GM12878 (cell line): Measurements from ENCODE around the gene ZBTB32. TPM values are rescaled to one million over a fixed set of nuclear protein-coding genes. Genes with fewer than 3 reads are reported as not detected.

ENCODE experiments used
- BRCA1 ChIP-seq: IDR thresholded peaks from 2 replicates; pipeline ENCODE4 v1.6.1; 2011; ENCODE audit warnings: low read depth, low read length, improper control_type of control experiment
- CBFB ChIP-seq: IDR thresholded peaks from 2 replicates; pipeline ENCODE4 v1.6.1; 2016; ENCODE audit warnings: antibody characterized with exemption, low read depth
- CHD2 ChIP-seq: IDR thresholded peaks from 2 replicates; pipeline ENCODE4 v1.6.1; 2011; ENCODE audit warnings: low read depth, low read length, improper control_type of control experiment, borderline replicate concordance
- DPF2 ChIP-seq: fragments of 450-650 bp; IDR thresholded peaks from 2 replicates; pipeline ENCODE4 v1.6.1; 2017; ENCODE audit warnings: mild to moderate bottlenecking
- EGR1 ChIP-seq, 2 experiments: IDR thresholded peaks; 1 replicate in 1 of 2; 2 replicates in 1 of 2; pipeline ENCODE4 v1.6.1; 2011 to 2012; ENCODE audit warnings: low read depth in 2 of 2, low read length in 2 of 2, borderline replicate concordance in 1 of 2, mild to moderate bottlenecking in 1 of 2, moderate library complexity in 1 of 2
- KAT2A ChIP-seq: conservative IDR thresholded peaks from 2 replicates; pipeline ENCODE4 v1.6.1; 2011; ENCODE audit warnings: low read depth, low read length; ENCODE audit not compliant: control insufficient read depth
- PAX5 ChIP-seq: IDR thresholded peaks from 2 replicates; pipeline ENCODE4 v1.6.1; 2011; ENCODE audit warnings: low read depth, low read length, borderline replicate concordance
- PAX8 ChIP-seq: fragments of 450-650 bp; IDR thresholded peaks from 2 replicates; pipeline ENCODE4 v1.6.1; 2017; ENCODE audit warnings: mild to moderate bottlenecking, moderate library complexity
- PML ChIP-seq: IDR thresholded peaks from 2 replicates; pipeline ENCODE4 v1.6.1; 2012; ENCODE audit warnings: low read length, inconsistent platforms
- POLR2AphosphoS5 ChIP-seq: IDR thresholded peaks from 2 replicates; pipeline ENCODE4 v1.6.1; 2011; ENCODE audit warnings: mild to moderate bottlenecking, low read length, inconsistent platforms
- RAD21 ChIP-seq: IDR thresholded peaks from 2 replicates; pipeline ENCODE4 v1.6.1; 2011; ENCODE audit warnings: mild to moderate bottlenecking, low read depth, low read length, moderate library complexity; ENCODE audit not compliant: insufficient read depth
- RAD51 ChIP-seq: fragments of 450-650 bp; IDR thresholded peaks from 2 replicates; pipeline ENCODE4 v1.6.1; 2016; ENCODE audit warnings: moderate library complexity, mild to moderate bottlenecking, inconsistent platforms
- SREBF1 ChIP-seq: IDR thresholded peaks from 2 replicates; pipeline ENCODE4 v1.6.1; 2012; ENCODE audit warnings: mild to moderate bottlenecking, low read length
- SUPT20H ChIP-seq: IDR thresholded peaks from 2 replicates; pipeline ENCODE4 v1.6.1; 2011; ENCODE audit warnings: low read depth, mild to moderate bottlenecking, low read length, moderate library complexity, borderline replicate concordance; ENCODE audit not compliant: control insufficient read depth
- YBX1 ChIP-seq: fragments of 450-650 bp; IDR thresholded peaks from 2 replicates; pipeline ENCODE4 v1.6.1; 2016; ENCODE audit warnings: antibody characterized with exemption
- ZZZ3 ChIP-seq: IDR thresholded peaks from 2 replicates; pipeline ENCODE4 v1.6.1; 2011; ENCODE audit warnings: low read depth; ENCODE audit not compliant: control insufficient read depth, insufficient read length
- polyA plus RNA-seq, 11 experiments: library from polyadenylated mRNA; depleted of rRNA in 4 of 11; unstranded in 6 of 11; stranded (reverse) in 5 of 11; fragments of >200 nt; fragmentation: Nextera tagmentation in 4 of 11; fragmentation: Illumina TruSeq in 1 of 11; extraction: Ambion mirVana in 4 of 11; extraction: Trizol in 1 of 11; gene quantifications; 1 replicate in 1 of 11; 2 replicates in 10 of 11; pipeline versions ENCODE4 v1.2.1 to v1.2.3, GENCODE V29; 2011 to 2016; ENCODE audit warnings: inconsistent platforms in 2 of 11, missing spikeins in 2 of 11, low read depth in 1 of 11
- total RNA-seq, 4 experiments: library from RNA; depleted of rRNA in 3 of 4; stranded (reverse); fragments of >200 nt in 3 of 4; fragmentation: Illumina TruSeq in 1 of 4; extraction: Trizol in 1 of 4; gene quantifications; 2 replicates each; pipeline versions ENCODE4 v1.2.1 to v1.2.3, GENCODE V29; 2013 to 2021
- TF ChIP-seq, protein P1 (sequence below): fragments of 450-650 bp; IDR thresholded peaks from 2 replicates; pipeline ENCODE4 v1.6.1; 2016; ENCODE audit warnings: mild to moderate bottlenecking
- TF ChIP-seq, protein P2 (sequence below): fragments of 450-650 bp; IDR thresholded peaks from 2 replicates; pipeline ENCODE4 v1.6.1; 2016; ENCODE audit warnings: mild to moderate bottlenecking
- TF ChIP-seq, protein P3 (sequence below): IDR thresholded peaks from 2 replicates; pipeline ENCODE4 v1.6.1; 2012; ENCODE audit warnings: improper control_type of control experiment, low read depth, low read length; ENCODE audit not compliant: insufficient replicate concordance
- TF ChIP-seq, protein P4 (sequence below): IDR thresholded peaks from 2 replicates; pipeline ENCODE4 v1.6.1; 2012; ENCODE audit warnings: low read depth, low read length, improper control_type of control experiment

ZBTB32 gene
- total and polyA plus RNA-seq, 10 of the 15 experiments (the other 5 are each of a cell fraction or from before 2014, with no cell fraction given): 1.0 to 46.7 (median 16.0) TPM

DNA sequence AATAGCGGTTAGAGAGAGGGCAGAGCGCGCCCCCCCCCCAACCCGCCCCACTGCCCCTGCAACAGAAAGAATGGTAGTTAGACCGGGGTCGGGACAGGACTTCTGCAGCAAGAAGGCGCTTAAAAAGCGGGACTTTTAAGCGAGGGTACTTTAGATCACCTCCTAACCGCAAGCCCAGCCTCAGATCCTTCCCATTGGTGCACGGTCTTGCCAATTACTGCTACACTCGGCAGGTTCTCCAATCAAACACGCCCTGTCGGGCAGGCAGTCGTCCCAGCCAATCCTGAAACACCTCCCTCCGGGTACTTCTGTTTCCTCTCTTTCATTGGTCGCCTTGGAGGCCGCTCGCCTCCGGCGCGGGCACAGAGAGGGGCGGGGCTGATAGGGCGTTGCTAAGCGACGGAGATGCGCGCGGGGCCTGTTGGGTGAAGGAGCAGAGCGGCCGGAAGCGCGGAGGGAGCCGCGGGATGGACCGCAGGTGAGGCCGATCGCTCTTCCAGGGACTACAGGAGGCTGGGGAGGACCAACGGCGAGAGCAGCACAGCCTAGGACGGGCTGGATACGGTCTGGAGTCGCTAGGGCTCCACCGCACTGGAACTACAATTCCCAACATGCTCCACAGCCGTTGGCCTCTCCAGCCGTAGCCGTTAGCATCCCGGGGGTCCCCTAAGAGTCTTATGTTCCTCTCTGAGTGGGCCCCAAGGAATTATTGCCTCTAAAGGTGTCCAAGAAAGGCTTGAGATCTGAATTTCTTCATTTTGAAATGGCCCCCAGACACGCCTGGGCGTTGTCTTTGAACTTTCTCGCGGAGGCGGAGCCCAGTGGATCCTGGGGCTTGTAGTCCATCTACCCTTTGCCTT lies 53.6 kb downstream of the ZBTB32 start, which contains the start of gene PROSER3 (continued):
- TF ChIP-seq SUPT20H (no peak), PML (peak; percentile 31; the same call in 1 of the 2 replicates), YBX1 (no peak), SREBF1 (peak; percentile 74), PAX8 (no peak), CBFB (peak; percentile 94), CHD2 (peak; percentile 98), POLR2AphosphoS5 (peak; percentile 88), EGR1 (IDR thresholded peaks at IDR 0.05; ENCODE audit: borderline replicate concordance in 1 of 2, low read depth in 2 of 2, low read length in 2 of 2) (peak in 1 of 2 experiments; percentile 87; a peak in 1 of 3 replicates), DPF2 (peak; percentile 95), RAD21 (no peak), ZZZ3 (no peak), KAT2A (no peak), RAD51 (no peak), BRCA1 (no peak), PAX5 (no peak)
- TF ChIP-seq, protein P1, sequence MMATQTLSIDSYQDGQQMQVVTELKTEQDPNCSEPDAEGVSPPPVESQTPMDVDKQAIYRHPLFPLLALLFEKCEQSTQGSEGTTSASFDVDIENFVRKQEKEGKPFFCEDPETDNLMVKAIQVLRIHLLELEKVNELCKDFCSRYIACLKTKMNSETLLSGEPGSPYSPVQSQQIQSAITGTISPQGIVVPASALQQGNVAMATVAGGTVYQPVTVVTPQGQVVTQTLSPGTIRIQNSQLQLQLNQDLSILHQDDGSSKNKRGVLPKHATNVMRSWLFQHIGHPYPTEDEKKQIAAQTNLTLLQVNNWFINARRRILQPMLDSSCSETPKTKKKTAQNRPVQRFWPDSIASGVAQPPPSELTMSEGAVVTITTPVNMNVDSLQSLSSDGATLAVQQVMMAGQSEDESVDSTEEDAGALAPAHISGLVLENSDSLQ: peak; percentile 99
- TF ChIP-seq, protein P2, sequence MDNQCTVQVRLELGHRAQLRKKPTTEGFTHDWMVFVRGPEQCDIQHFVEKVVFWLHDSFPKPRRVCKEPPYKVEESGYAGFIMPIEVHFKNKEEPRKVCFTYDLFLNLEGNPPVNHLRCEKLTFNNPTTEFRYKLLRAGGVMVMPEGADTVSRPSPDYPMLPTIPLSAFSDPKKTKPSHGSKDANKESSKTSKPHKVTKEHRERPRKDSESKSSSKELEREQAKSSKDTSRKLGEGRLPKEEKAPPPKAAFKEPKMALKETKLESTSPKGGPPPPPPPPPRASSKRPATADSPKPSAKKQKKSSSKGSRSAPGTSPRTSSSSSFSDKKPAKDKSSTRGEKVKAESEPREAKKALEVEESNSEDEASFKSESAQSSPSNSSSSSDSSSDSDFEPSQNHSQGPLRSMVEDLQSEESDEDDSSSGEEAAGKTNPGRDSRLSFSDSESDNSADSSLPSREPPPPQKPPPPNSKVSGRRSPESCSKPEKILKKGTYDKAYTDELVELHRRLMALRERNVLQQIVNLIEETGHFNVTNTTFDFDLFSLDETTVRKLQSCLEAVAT: peak; percentile 83
- TF ChIP-seq, protein P3, sequence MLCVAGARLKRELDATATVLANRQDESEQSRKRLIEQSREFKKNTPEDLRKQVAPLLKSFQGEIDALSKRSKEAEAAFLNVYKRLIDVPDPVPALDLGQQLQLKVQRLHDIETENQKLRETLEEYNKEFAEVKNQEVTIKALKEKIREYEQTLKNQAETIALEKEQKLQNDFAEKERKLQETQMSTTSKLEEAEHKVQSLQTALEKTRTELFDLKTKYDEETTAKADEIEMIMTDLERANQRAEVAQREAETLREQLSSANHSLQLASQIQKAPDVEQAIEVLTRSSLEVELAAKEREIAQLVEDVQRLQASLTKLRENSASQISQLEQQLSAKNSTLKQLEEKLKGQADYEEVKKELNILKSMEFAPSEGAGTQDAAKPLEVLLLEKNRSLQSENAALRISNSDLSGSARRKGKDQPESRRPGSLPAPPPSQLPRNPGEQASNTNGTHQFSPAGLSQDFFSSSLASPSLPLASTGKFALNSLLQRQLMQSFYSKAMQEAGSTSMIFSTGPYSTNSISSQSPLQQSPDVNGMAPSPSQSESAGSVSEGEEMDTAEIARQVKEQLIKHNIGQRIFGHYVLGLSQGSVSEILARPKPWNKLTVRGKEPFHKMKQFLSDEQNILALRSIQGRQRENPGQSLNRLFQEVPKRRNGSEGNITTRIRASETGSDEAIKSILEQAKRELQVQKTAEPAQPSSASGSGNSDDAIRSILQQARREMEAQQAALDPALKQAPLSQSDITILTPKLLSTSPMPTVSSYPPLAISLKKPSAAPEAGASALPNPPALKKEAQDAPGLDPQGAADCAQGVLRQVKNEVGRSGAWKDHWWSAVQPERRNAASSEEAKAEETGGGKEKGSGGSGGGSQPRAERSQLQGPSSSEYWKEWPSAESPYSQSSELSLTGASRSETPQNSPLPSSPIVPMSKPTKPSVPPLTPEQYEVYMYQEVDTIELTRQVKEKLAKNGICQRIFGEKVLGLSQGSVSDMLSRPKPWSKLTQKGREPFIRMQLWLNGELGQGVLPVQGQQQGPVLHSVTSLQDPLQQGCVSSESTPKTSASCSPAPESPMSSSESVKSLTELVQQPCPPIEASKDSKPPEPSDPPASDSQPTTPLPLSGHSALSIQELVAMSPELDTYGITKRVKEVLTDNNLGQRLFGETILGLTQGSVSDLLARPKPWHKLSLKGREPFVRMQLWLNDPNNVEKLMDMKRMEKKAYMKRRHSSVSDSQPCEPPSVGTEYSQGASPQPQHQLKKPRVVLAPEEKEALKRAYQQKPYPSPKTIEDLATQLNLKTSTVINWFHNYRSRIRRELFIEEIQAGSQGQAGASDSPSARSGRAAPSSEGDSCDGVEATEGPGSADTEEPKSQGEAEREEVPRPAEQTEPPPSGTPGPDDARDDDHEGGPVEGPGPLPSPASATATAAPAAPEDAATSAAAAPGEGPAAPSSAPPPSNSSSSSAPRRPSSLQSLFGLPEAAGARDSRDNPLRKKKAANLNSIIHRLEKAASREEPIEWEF: no peak
- TF ChIP-seq, protein P4, sequence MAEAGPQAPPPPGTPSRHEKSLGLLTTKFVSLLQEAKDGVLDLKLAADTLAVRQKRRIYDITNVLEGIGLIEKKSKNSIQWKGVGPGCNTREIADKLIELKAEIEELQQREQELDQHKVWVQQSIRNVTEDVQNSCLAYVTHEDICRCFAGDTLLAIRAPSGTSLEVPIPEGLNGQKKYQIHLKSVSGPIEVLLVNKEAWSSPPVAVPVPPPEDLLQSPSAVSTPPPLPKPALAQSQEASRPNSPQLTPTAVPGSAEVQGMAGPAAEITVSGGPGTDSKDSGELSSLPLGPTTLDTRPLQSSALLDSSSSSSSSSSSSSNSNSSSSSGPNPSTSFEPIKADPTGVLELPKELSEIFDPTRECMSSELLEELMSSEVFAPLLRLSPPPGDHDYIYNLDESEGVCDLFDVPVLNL: peak; percentile 62; the same call in 1 of the 2 replicates
